ENCODE results near the gene RDH13. TPM values are rescaled to one million over a fixed set of nuclear protein-coding genes. Genes with fewer than 3 reads are reported as not detected.

Gene RDH13
- total and polyA plus RNA-seq, 2 of the 8 experiments (the other 6 are each of a cell fraction or from before 2014, with no cell fraction given): 15.9 to 31.5 TPM

DNA sequence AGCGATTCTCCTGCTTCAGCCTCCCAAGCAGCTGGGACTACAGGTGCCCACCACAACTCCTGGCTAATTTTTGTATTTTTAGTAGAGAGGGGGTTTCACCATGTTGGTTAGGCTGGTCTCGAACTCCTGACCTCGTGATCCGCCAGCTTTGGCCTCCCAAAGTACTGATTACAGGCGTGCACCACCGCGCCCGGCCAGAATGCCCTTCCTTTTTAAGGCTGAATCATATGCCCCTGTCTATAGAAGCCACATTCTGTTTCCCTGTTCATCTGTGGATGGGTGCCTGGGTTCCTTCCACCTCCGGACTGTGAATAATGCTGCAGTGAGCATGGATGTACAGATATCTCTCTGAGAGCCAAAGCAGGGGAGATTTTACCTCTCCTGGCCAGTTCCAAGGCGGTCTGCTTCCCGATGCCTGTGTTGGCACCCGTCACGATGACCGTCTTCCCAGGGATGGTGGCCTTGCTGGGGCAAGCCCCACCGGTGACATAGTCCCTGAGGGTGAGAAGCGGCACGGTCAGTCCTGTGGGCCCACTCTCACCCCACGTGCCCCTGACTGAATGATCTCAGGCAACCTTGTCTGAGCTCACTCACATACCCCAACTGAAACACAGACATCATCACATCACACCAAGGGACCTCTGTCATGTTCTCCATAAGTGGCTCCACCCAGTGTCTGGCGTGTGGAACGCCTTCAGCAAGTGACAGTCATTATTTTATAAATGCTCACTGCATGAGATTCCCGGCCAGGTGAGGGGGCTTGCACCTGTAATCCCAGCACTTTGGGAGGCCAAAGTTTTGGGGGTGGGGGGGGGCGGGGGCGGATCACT, 4.0 kb downstream of the RDH13 start:
- Histone ChIP-seq H3K14ac (ENCODE audit: insufficient read length) (no peak overlapping the region), H3K4me1 (replicated peaks in 1 of 4; ENCODE audit: control insufficient read depth in 3 of 4, insufficient read depth in 4 of 4, low read length in 3 of 4) (peaks cover 0 to 4% (median 2%) of the 10 kb centered on the region in 4 experiments; a peak in 4 of 7 replicates), H3K36me3 (ENCODE audit: control insufficient read depth in 2 of 4, insufficient read depth in 4 of 4, low read length in 3 of 4) (peaks cover 4 to 38% (median 15%) of the 10 kb centered on the region in 4 experiments; a peak in 6 of 8 replicates), H2AK5ac (ENCODE audit: low read depth, low read length) (no peak overlapping the region), H3K4ac (replicated peaks; ENCODE audit: insufficient read length, low read depth, low read length) (no peak overlapping the region), H2AFZ (ENCODE audit: low read length) (no peak overlapping the region), H3K9ac (replicated peaks in 1 of 4; ENCODE audit: extremely low read depth in 1 of 4, low read depth in 3 of 4, low read length in 3 of 4) (no peak overlapping the region), H3K27me3 (replicated peaks in 1 of 4; ENCODE audit: control insufficient read depth in 3 of 4, extremely low read depth in 1 of 4, insufficient read depth in 3 of 4, low read length in 3 of 4) (peaks cover 0 to 5% (median 2%) of the 10 kb centered on the region in 4 experiments; a peak in 4 of 7 replicates), H3K4me2 (ENCODE audit: insufficient read depth in 1 of 2, low read depth in 2 of 2, low read length in 2 of 2) (no peak overlapping the region), H2BK5ac (ENCODE audit: low read depth, low read length) (no peak overlapping the region), H3K79me2 (ENCODE audit: control insufficient read depth in 1 of 2, insufficient read depth in 2 of 2, low read length in 2 of 2) (0 out of 4 replicates have a peak, but pooled peaks cover 0 to 5% of the 10 kb centered on the region in 2 experiments), H3K56ac (replicated peaks; ENCODE audit: insufficient read length, low read depth, low read length) (no peak overlapping the region), H2BK20ac (ENCODE audit: low read length) (no peak overlapping the region), H3K23me2 (ENCODE audit: low read depth, low read length) (peaks cover 2% of the 10 kb centered on the region; the same call in 1 of the 2 replicates), H2BK15ac (ENCODE audit: low read length) (no peak overlapping the region), H4K91ac (replicated peaks; ENCODE audit: insufficient read length, low read length) (no peak overlapping the region), H4K5ac (ENCODE audit: insufficient read length, low read depth, low read length) (no peak overlapping the region), H3K18ac (ENCODE audit: extremely low read depth, low read length) (no peak overlapping the region), H3K4me3 (ENCODE audit: extremely low read depth in 1 of 4, insufficient read depth in 2 of 4, low read depth in 3 of 4, low read length in 4 of 4) (no peak overlapping the region), H3K23ac (ENCODE audit: insufficient read length) (no peak overlapping the region), H4K20me1 (replicated peaks in 1 of 2; ENCODE audit: control insufficient read depth in 1 of 2, insufficient read depth in 2 of 2, low read length in 2 of 2) (peaks cover under 1 to 11% of the 10 kb centered on the region in 2 experiments), H3K27ac (ENCODE audit: low read depth, low read length) (no peak overlapping the region), H4K8ac (ENCODE audit: extremely low read depth, insufficient read depth, low read length) (no peak overlapping the region), H3K79me1 (ENCODE audit: low read depth, low read length) (peaks cover 4% of the 10 kb centered on the region), H2BK120ac (replicated peaks; ENCODE audit: low read depth, low read length) (no peak overlapping the region), H3K9me3 (ENCODE audit: insufficient read depth in 2 of 2, low read depth in 1 of 2, low read length in 1 of 2) (no peaks in the 10 kb centered on the region; a peak in 1 of 4 replicates), H2BK12ac (ENCODE audit: low read depth, low read length) (no peak overlapping the region)
- CTCF ChIA-PET (ENCODE audit: partially characterized antibody): interaction anchor here (0.6 to 1.8 kb wide), 6 partner anchors 12 to 178 kb away, joined by 3 to 7 read pairs (median 4); no protein-coding TSS in a partner anchor
- DNase-seq (ENCODE audit: low read depth in 1 of 2, low spot score in 2 of 2) (no peak), FAIRE-seq (no peak)
- POLR2A ChIA-PET (ENCODE audit: partially characterized antibody): interaction anchor here (1.1 to 3.0 kb wide), 3 partner anchors 9 to 29 kb away, joined by 3 to 10 read pairs (median 3); no protein-coding TSS in a partner anchor
- TF ChIP-seq SIN3A (conservative IDR thresholded peaks at IDR 0.05 in 1 of 2, IDR thresholded peaks at IDR 0.05 in 1 of 2; ENCODE audit: low read depth in 1 of 2, low read length in 2 of 2) (no peak), RAD21 (IDR thresholded peaks at IDR 0.05 in 1 of 2, conservative IDR thresholded peaks at IDR 0.05 in 1 of 2; ENCODE audit: low read depth in 2 of 2, low read length in 2 of 2) (peak in 1 of 2 experiments; percentile 26; a peak in 1 of 4 replicates)
- TF ChIP-seq, protein P1, sequence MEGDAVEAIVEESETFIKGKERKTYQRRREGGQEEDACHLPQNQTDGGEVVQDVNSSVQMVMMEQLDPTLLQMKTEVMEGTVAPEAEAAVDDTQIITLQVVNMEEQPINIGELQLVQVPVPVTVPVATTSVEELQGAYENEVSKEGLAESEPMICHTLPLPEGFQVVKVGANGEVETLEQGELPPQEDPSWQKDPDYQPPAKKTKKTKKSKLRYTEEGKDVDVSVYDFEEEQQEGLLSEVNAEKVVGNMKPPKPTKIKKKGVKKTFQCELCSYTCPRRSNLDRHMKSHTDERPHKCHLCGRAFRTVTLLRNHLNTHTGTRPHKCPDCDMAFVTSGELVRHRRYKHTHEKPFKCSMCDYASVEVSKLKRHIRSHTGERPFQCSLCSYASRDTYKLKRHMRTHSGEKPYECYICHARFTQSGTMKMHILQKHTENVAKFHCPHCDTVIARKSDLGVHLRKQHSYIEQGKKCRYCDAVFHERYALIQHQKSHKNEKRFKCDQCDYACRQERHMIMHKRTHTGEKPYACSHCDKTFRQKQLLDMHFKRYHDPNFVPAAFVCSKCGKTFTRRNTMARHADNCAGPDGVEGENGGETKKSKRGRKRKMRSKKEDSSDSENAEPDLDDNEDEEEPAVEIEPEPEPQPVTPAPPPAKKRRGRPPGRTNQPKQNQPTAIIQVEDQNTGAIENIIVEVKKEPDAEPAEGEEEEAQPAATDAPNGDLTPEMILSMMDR (IDR thresholded peaks at IDR 0.05; ENCODE audit: control extremely low read depth in 1 of 3, insufficient read depth in 1 of 3, low read depth in 1 of 3, low read length in 3 of 3): peak in 2 of 3 experiments; percentile 17 to 18; a peak in 2 of 4 replicates
- TF ChIP-seq, protein P2, sequence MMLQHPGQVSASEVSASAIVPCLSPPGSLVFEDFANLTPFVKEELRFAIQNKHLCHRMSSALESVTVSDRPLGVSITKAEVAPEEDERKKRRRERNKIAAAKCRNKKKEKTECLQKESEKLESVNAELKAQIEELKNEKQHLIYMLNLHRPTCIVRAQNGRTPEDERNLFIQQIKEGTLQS (IDR thresholded peaks at IDR 0.05; ENCODE audit: insufficient read depth, low read depth, low read length): no peak
- WGBS, 2 experiments (ENCODE audit: extremely low coverage in 1 of 2, insufficient coverage in 1 of 2, insufficient read length in 1 of 2, insufficient replicate concordance in 2 of 2, low coverage in 1 of 2, low lambda C conversion rate in 2 of 2, missing lambda C conversion rate in 1 of 2): 94% methylated on average over 23 of the region's 23 CpGs; no CpG with 5 or more reads in 1 of the 2 experiments
